Neuronal stem cell (in vitro differentiated cells): ENCODE results near the gene TWNK.

Experiments
- DNase-seq: peaks from one replicate; pipeline ENCODE4 v3.0.0-alpha.2; 2013; ENCODE audit warnings: low spot score
- H2AFZ ChIP-seq: one replicate; pipeline ENCODE4 v1.6.1; 2013; ENCODE audit warnings: mild to moderate bottlenecking, low read length, inconsistent platforms
- H2AK5ac ChIP-seq: 2 replicates; pipeline ENCODE4 v1.6.1; 2013; ENCODE audit warnings: low read depth, mild to moderate bottlenecking, inconsistent platforms, low read length, moderate library complexity, mixed read lengths
- H2BK120ac ChIP-seq: 2 replicates; pipeline ENCODE4 v1.6.1; 2013; ENCODE audit warnings: low read depth, mild to moderate bottlenecking, inconsistent platforms, low read length, moderate library complexity, mixed read lengths
- H2BK12ac ChIP-seq: one replicate; pipeline ENCODE4 v1.6.1; 2013; ENCODE audit warnings: low read length, inconsistent platforms
- H2BK15ac ChIP-seq: 2 replicates; pipeline ENCODE4 v1.6.1; 2013; ENCODE audit warnings: mild to moderate bottlenecking, low read length, inconsistent platforms, mixed read lengths
- H2BK5ac ChIP-seq: one replicate; pipeline ENCODE4 v1.6.1; 2013; ENCODE audit warnings: inconsistent platforms, mild to moderate bottlenecking, low read length, moderate library complexity
- H3K14ac ChIP-seq: one replicate; pipeline ENCODE4 v1.6.1; 2013; ENCODE audit warnings: low read length, inconsistent platforms
- H3K18ac ChIP-seq: 2 replicates; pipeline ENCODE4 v1.6.1; 2013; ENCODE audit warnings: low read length, inconsistent platforms
- H3K23ac ChIP-seq: 2 replicates; pipeline ENCODE4 v1.6.1; 2013; ENCODE audit warnings: low read depth, mild to moderate bottlenecking, mixed read lengths, low read length, inconsistent platforms; ENCODE audit not compliant: poor library complexity
- H3K27ac ChIP-seq: replicated peaks from 3 replicates; pipeline ENCODE4 v1.5.1; 2013; ENCODE audit warnings: low read length, inconsistent platforms
- H3K27me3 ChIP-seq, 3 experiments: 2 replicates each; pipeline ENCODE4 v1.6.1; 2013; ENCODE audit warnings: low read length in 3 of 3, mild to moderate bottlenecking in 2 of 3, inconsistent platforms in 1 of 3, low read depth in 1 of 3, mixed read lengths in 1 of 3, moderate library complexity in 1 of 3; ENCODE audit not compliant: control insufficient read depth in 3 of 3, insufficient read depth in 3 of 3
- H3K36me3 ChIP-seq, 2 donors: replicated peaks in 1 of 2; 2 replicates each; pipeline ENCODE4 v1.6.1; 2013; ENCODE audit warnings: low read length in 2 of 2; ENCODE audit not compliant: control insufficient read depth in 2 of 2, insufficient read depth in 2 of 2
- H3K4ac ChIP-seq: 2 replicates; pipeline ENCODE4 v1.6.1; 2013; ENCODE audit warnings: inconsistent platforms, mild to moderate bottlenecking, low read length, moderate library complexity
- H3K4me1 ChIP-seq, 2 donors: 1 replicate in 1 of 2; 2 replicates in 1 of 2; pipeline ENCODE4 v1.6.1; 2013; ENCODE audit warnings: low read length in 2 of 2, low read depth in 1 of 2; ENCODE audit not compliant: control insufficient read depth in 2 of 2, insufficient read depth in 1 of 2
- H3K4me2 ChIP-seq: one replicate; pipeline ENCODE4 v1.6.1; 2013; ENCODE audit warnings: mild to moderate bottlenecking, low read length, inconsistent platforms; ENCODE audit not compliant: insufficient read depth, poor library complexity, severe bottlenecking
- H3K4me3 ChIP-seq, 2 donors: 2 replicates each; pipeline ENCODE4 v1.5.1; 2013; ENCODE audit warnings: low read length in 2 of 2, mild to moderate bottlenecking in 2 of 2, inconsistent platforms in 1 of 2, moderate library complexity in 1 of 2
- H3K79me1 ChIP-seq: one replicate; pipeline ENCODE4 v1.6.1; 2013; ENCODE audit warnings: low read depth, mild to moderate bottlenecking, inconsistent platforms, low read length, moderate library complexity
- H3K9ac ChIP-seq: one replicate; pipeline ENCODE4 v1.6.1; 2013; ENCODE audit warnings: mild to moderate bottlenecking, low read depth, low read length, inconsistent platforms; ENCODE audit not compliant: poor library complexity
- H3K9me3 ChIP-seq, 2 donors: replicated peaks in 1 of 2; 2 replicates each; pipeline versions ENCODE3 to v1.6.1; 2013; ENCODE audit warnings: low read length in 2 of 2, mild to moderate bottlenecking in 2 of 2, inconsistent platforms in 1 of 2, low read depth in 1 of 2, mixed read lengths in 1 of 2, moderate library complexity in 1 of 2; ENCODE audit not compliant: control insufficient read depth in 2 of 2, insufficient read depth in 1 of 2
- H4K8ac ChIP-seq: one replicate; pipeline ENCODE4 v1.6.1; 2013; ENCODE audit warnings: low read depth, mild to moderate bottlenecking, inconsistent platforms, low read length, moderate library complexity
- H4K91ac ChIP-seq: one replicate; pipeline ENCODE4 v1.6.1; 2013; ENCODE audit warnings: low read length, low read depth, mild to moderate bottlenecking, inconsistent platforms; ENCODE audit not compliant: poor library complexity
- WGBS, 2 donors: extraction: QIAGEN DNeasy Blood & Tissue Kit; methylation state at CpG; one replicate each; pipeline ENCODE4 v1.1.7; 2013; ENCODE audit warnings: missing lambda C conversion rate in 2 of 2, mixed read lengths in 1 of 2; ENCODE audit not compliant: insufficient read length in 2 of 2, insufficient replicate concordance in 1 of 2; ENCODE audit errors: extremely low coverage in 2 of 2; 5-methylcytosine and 5-hydroxymethylcytosine counted together

The TWNK gene

DNA sequence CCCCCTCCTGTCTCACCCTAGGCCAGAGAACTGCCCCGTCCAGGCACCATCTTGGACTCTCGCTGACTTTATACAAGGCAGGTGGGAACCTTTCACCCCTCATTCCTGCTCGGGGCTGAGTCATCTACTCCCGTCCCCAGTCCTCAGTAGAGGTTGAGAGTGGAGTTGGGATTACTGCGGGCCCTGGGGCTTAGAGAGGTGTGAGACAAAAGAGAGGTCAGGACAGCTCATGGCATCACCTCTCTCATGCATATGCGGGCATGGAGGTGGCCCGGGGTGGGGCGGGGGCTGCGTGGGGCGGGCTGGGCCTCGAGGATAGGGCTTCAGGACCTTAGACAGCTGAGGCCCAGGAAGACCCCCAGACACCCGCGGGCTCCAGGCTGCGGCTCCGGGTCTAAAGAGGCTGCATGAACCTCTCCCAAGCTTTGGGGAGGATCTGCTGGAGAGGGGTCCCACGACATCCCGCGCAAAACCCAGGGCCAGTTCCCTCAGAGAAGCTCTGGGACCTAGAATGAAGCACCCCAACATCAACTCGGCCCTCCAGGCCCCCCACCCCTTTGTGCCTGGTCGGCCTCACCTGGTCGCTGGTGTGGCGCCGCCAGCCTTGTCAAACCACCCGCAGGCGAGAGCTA is 43.3 kb downstream of the TWNK start:
- H3K14ac ChIP-seq: no peak overlapping the region
- H2AK5ac ChIP-seq: no peak overlapping the region
- H3K4me2 ChIP-seq: peak overlapping the region; percentile 75
- H3K9ac ChIP-seq: no peak overlapping the region
- no CpG with 5 or more reads among the region's 25 CpGs for WGBS, 2 donors
- H2BK5ac ChIP-seq: no peak overlapping the region
- H4K91ac ChIP-seq: no peak overlapping the region
- peak overlapping the region; percentile 39 to 52 for H3K4me3 ChIP-seq
- DNase-seq: no peak
- H3K27me3 ChIP-seq: peaks cover 11 to 71% (median 51%) of the 10 kb centered on the region in 3 experiments
- H3K4me1 ChIP-seq: peaks cover 32 to 35% of the 10 kb centered on the region in 2 donors
- H3K27ac ChIP-seq: no peak overlapping the region
- no peak overlapping the region for H3K4ac ChIP-seq
- peak overlapping the region; percentile 92 for H2AFZ ChIP-seq
- H3K18ac ChIP-seq: no peak overlapping the region
- H4K8ac ChIP-seq: no peak overlapping the region
- H3K23ac ChIP-seq: no peak overlapping the region
- no peaks in the 10 kb centered on the region for H3K79me1 ChIP-seq
- H3K9me3 ChIP-seq: no peaks in the 10 kb centered on the region
- no peak overlapping the region for H2BK12ac ChIP-seq
- no peak overlapping the region for H2BK120ac ChIP-seq
- no peak overlapping the region for H2BK15ac ChIP-seq
- H3K36me3 ChIP-seq: no peaks in the 10 kb centered on the region

DNA sequence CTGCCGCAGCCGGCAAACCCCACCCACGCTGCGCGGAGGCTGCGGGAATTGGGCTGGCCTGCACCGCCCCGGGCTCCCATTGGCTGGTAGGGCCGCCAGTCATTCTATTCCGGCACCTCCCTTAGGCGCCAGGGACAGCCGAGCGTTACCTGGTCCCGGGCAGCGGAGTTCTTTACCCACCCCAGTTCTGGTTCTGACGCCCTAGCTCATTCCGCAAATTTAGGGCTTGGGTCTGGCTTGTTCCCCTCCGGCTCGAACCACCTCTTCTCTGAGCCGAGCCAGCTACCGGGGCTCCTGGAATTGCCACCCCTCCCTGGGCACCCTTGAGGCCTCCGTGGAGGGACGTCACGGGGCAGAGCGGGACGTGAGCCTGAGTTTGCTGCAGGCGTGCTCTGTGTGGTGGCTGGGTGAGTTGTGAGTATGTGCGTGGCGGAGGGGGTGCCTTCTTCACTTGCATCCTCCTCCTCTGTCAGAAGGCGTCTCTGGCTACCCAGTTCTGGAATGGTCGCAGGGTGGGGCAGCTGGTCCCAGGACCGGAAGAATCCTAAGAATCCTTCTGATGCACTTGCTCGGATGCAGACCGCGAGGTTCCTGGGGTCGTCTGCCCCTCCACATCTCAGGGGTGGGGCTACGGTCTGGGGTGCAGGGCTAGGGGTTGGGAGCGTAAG is 43.9 kb downstream of the TWNK start, which contains the start of the genes PDZD7 and SFXN3:
Gene PDZD7, minus strand, starts transcription at position 2 of the 668 bp plus-strand sequence. CDS start 910 bp downstream, outside the sequence.
Gene SFXN3, plus strand, starts transcription at position 107 of the 668 bp plus-strand sequence. CDS start 3,461 bp downstream, outside the sequence.
- Histone ChIP-seq H3K18ac (peak within 1 kb of the TSS; percentile 37), H2AK5ac (peak within 1 kb of the TSS; percentile 51), H3K36me3 (no peaks in the 10 kb centered on the region), H2BK12ac (no peak within 1 kb of the TSS), H2BK120ac (peak within 1 kb of the TSS; percentile 42), H3K4me2 (peak within 1 kb of the TSS; percentile 75), H3K4ac (no peak within 1 kb of the TSS), H3K14ac (no peak within 1 kb of the TSS), H3K9me3 (peaks cover 0 to 2% of the 10 kb centered on the region in 2 donors), H4K91ac (no peak within 1 kb of the TSS), H2BK15ac (no peak within 1 kb of the TSS), H4K8ac (no peak within 1 kb of the TSS), H2AFZ (peak within 1 kb of the TSS; percentile 92), H3K79me1 (no peaks in the 10 kb centered on the region), H3K27ac (no peak within 1 kb of the TSS), H2BK5ac (no peak within 1 kb of the TSS), H3K9ac (peak within 1 kb of the TSS; percentile 32), H3K23ac (peak within 1 kb of the TSS; percentile 60), H3K4me3 (peak within 1 kb of the TSS; percentile 39 to 70), H3K4me1 (peaks cover 32 to 35% of the 10 kb centered on the region in 2 donors), H3K27me3 (peaks cover 11 to 75% (median 55%) of the 10 kb centered on the region in 3 experiments)
- WGBS, 2 donors: no CpG with 5 or more reads among the region's 38 CpGs
- peak; percentile 82 for DNase-seq

GRCh38 chr10:101031796-101032636 is 44.7 kb downstream of the TWNK start:
- DNase-seq: no peak
- Histone ChIP-seq H3K9ac (peak overlapping the region; percentile 32), H3K27me3 (peaks cover 11 to 75% (median 55%) of the 10 kb centered on the region in 3 experiments), H2BK12ac (no peak overlapping the region), H3K14ac (no peak overlapping the region), H2BK15ac (no peak overlapping the region), H3K4me3 (peak overlapping the region; percentile 39 to 69), H3K4me2 (peak overlapping the region; percentile 75), H3K18ac (peak overlapping the region; percentile 60), H3K9me3 (peaks cover 0 to 2% of the 10 kb centered on the region in 2 donors), H3K36me3 (no peaks in the 10 kb centered on the region), H2BK5ac (peak overlapping the region; percentile 62), H2BK120ac (peak overlapping the region; percentile 42), H2AK5ac (peak overlapping the region; percentile 48), H3K4me1 (peaks cover 32 to 35% of the 10 kb centered on the region in 2 donors), H2AFZ (peak overlapping the region; percentile 92), H3K4ac (no peak overlapping the region), H4K8ac (peak overlapping the region; percentile 93), H3K79me1 (no peaks in the 10 kb centered on the region), H3K27ac (no peak overlapping the region), H3K23ac (peak overlapping the region; percentile 60), H4K91ac (no peak overlapping the region)
- no CpG with 5 or more reads among the region's 47 CpGs for WGBS, 2 donors
